ENCODE data around the gene METRNL.

GRCh38 chr17:83067071-83067717 is 12.2 kb upstream of the METRNL start:
- TF ChIP-seq CTCF (IDR thresholded peaks at IDR 0.05 in 2 of 3, conservative IDR thresholded peaks at IDR 0.05 in 1 of 3; ENCODE audit: borderline replicate concordance in 1 of 3, insufficient read depth in 1 of 3, low read depth in 2 of 3, low read length in 2 of 3) (no peak), MAX (IDR thresholded peaks at IDR 0.05) (no peak), ZBTB33 (IDR thresholded peaks at IDR 0.05; ENCODE audit: extremely low read depth, insufficient replicate concordance, low read length) (no peak), POLR2AphosphoS5 (IDR thresholded peaks at IDR 0.05; ENCODE audit: low read depth, low read length) (no peak), POLR2A (IDR thresholded peaks at IDR 0.05; ENCODE audit: borderline replicate concordance, extremely low read depth, insufficient read depth, insufficient read length) (no peak), CEBPB (IDR thresholded peaks at IDR 0.05; ENCODE audit: low read depth) (no peak), SIN3A (IDR thresholded peaks at IDR 0.05; ENCODE audit: low read depth) (no peak), ZNF274 (IDR thresholded peaks at IDR 0.05; ENCODE audit: low read depth, low read length) (no peak), REST (IDR thresholded peaks at IDR 0.05; ENCODE audit: low read depth) (no peak), SP1 (IDR thresholded peaks at IDR 0.05; ENCODE audit: low read depth) (no peak), TCF7L2 (IDR thresholded peaks at IDR 0.05; ENCODE audit: borderline replicate concordance, extremely low read depth, insufficient read depth, insufficient read length) (no peak), JUND (IDR thresholded peaks at IDR 0.05) (no peak)
